Dermis microvascular lymphatic vessel endothelial cell (primary cell): ENCODE data around the gene PTPN1. TPM values are rescaled to one million over a fixed set of nuclear protein-coding genes. Genes with fewer than 3 reads are reported as not detected.
"Not testable (repeated sequence)": the region's sequence is repeated elsewhere in the genome, so short reads cannot be mapped to it uniquely, and the experiment has no call there.

ENCODE experiments used
- DNase-seq, 2 donors: peaks; one replicate each; pipeline versions ENCODE4 v3.0.0 to v3.0.0-alpha.2; 2010; ENCODE audit warnings: low read depth in 2 of 2
- total RNA-seq: library from RNA; depleted of rRNA; stranded (reverse); fragments of >200 nt; gene quantifications from 2 replicates; pipeline ENCODE4 v1.2.1, GENCODE V29; 2014

PTPN1 gene
- total RNA-seq = 25.5 and 29.6 TPM in 2 replicates

DNA sequence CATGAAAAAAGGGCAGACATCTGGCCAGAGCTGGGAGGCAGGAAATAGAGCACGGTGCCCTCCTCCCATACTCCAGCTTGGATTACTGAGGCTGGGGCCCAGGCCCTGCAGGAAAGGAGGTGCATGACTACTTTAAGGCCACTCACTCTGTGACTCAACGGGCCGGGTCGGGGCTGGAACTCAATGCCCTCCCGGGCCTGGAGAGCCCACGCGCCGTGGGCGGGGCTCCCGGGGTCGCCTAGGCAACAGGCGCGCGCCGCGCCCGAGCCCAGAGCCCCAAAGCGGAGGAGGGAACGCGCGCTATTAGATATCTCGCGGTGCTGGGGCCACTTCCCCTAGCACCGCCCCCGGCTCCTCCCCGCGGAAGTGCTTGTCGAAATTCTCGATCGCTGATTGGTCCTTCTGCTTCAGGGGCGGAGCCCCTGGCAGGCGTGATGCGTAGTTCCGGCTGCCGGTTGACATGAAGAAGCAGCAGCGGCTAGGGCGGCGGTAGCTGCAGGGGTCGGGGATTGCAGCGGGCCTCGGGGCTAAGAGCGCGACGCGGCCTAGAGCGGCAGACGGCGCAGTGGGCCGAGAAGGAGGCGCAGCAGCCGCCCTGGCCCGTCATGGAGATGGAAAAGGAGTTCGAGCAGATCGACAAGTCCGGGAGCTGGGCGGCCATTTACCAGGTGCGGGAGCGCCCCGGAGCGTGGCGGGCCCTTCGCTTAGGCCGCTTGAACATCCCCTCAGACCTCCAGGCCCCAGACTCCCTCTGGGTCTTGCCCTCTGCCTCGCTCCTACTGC is at the start of gene PTPN1:
Gene PTPN1 (plus strand): TSS at position 461 of the 783 bp plus-strand sequence. CDS start 145 bp downstream, at position 606.
- DNase-seq = peak; percentile 97 to 99

GRCh38 chr20:50460608-50461267 is 49.4 kb upstream of the PTPN1 start:
- peak; percentile 59 to 76 for DNase-seq

DNA sequence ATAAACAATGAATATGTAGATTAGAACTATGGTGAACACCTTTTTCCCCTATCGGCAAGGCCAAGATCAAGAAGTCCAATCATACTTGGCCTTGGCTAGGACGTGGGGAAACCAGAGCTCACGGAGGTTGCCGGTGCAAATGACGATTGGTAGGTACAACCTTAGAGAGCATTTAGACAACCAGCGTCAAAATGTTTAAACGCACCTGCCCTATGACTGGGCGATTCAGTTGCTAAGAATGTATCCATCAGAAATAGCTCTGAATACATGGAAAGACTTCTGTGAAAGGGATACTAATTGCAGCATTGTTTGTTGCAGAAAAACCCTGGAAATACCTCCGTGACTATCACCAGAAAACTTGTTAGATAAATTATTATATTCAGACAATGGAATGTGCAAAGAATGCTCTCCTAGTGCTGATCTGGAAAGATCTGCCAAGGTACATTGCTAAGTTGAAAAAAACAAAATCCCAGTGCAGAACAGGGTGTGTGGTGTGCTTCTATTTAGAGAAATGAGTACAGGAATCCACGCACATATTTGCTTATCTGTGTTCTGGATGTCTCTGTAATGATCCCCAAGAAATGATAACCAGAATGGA is 48.0 kb upstream of the PTPN1 start:
- peak in 1 of 2 donors; percentile 30 for DNase-seq

DNA sequence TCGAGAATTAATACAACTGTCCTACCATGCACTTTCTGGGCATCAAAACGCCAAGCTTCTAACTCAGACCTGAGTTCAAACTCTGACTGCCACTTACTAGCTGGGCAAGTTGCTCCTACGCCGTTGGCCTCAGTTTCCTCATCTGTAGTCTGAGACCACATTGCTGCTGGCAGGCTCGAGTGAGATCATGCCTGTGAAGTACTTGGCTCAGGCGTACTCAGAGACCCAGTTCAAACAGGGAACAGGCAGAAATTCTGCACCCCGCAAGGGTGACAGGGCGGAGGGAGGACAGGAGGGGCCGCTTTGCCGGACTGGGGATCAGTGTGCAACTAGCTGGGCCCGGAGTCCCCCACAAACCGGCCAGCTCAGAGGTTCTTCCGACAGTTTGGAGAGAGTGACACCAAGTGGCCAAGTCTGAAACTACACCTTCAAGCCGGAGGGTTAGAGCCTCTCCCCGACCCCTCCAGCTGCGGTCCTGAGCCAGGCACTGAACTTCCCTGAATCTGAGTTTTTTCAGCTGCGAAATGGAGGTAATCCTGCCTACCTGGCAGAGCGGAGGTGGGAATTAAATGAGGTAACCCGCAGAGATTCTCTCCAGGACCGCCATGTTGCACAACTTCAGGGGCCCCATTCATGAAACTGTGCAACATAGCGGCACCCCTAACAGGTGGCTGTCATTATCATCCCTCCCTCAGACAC is 46.0 kb upstream of the PTPN1 start:
- DNase-seq = peak in 1 of 2 donors; percentile 59

GRCh38 chr20:50464725-50465650 is 45.2 kb upstream of the PTPN1 start:
- no peak for DNase-seq

GRCh38 chr20:50467174-50467573 is 43.0 kb upstream of the PTPN1 start:
- no peak for DNase-seq

DNA sequence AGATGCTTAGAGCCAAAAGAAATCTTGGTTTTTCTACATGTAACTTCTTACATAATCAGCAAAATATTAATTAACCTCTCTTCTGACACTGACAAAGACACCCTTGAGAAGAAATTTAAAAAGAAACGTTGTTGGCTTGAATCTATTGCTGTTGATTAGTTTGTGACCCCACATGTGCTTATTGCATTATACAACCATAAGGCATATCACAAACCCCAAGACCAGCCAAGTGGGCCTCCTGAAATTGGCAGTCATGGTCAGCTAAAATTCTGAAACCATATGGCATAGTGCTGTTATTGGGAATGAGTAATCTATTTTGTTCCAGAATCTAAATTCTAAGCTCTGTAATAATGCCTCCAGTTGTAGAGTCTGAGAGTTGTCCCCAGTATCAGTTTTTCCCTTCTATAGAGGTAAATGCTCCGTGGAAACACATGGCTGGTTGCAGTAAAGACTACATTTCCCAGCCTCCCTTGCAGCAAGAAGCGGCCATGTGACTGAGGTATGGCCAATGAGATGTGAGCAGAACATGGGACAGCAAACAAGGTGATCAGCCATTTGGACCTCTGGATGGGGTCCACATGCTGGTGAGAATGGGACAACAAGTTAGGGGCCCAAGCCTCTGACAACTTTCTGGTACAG is 42.3 kb upstream of the PTPN1 start:
- peak in 1 of 2 donors; percentile 64 for DNase-seq

GRCh38 chr20:50468378-50468798 is 41.8 kb upstream of the PTPN1 start:
- DNase-seq = no peak

- DNase-seq = no peak
These were observed 40.9 kb upstream of the PTPN1 start for GRCh38 chr20:50469176-50469723.

GRCh38 chr20:50469796-50470195 is 40.4 kb upstream of the PTPN1 start:
- no peak for DNase-seq

DNA sequence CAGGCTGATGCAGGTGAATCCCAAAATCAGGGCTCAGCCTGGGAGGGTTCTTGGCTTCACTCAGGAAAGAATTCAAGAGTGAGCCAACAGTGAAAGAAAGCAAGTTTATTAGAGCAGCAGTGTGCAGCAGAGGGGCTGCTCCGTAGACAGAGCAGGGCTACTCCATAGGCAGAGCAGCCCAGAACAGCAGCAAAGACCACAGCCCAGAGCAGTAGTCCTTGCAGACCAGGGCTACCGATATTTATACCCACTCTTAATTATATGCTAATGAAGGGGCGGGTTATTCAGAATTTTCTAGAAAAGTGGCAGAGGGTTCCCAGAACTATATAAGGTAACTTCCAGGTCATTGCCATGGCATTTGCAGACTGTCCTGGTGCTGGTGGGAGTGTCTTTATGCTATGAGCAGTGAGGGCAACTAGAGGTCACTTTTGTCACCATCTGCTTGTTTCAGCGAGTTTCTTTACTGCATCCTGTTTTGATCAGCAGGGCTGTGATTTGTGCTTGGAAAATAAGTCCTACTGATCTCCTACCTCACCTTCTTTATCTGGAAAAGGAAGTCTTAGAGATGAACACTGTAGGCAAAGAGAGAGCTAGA is 39.8 kb upstream of the PTPN1 start:
- DNase-seq = peak; percentile 56 to 76

DNA sequence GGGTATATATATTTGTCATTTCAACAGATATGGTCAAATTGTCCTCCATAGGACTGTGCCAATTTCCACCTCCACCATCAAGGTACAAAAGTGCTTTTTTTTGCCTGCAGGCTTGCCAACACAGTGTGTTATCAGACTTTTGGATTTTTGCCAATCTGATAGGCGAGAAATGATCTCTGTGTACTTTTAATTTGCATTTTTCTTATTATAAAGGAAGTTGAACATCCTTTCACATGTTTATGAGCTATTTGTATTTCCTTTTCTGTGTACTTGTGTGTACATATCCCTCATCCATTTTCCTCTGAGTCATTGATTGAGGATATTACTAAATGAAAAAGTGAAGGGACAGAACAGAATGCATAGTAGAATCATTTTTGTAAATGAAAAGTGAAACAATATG is 39.0 kb upstream of the PTPN1 start:
- DNase-seq = peak; percentile 73 to 77

GRCh38 chr20:50472693-50473664 is 37.2 kb upstream of the PTPN1 start:
- DNase-seq = no peak

DNA sequence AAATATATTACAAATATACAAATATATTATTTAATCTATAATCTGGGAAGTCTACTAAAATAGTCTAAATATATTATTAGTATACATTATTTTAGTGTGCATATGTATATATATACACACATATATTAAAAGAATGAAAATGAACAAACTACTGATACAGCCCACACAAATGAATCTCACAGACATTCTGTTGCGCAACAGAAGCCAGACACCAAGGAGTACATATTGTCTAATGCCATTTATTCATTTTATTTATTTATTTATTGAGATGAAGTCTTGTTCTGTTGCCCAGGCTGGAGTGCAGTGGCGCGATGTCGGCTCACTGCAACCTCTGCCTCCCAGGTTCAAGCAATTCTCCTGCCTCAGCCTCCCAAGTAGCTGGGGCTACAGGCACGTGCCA is 35.8 kb upstream of the PTPN1 start:
- DNase-seq = not testable (repeated sequence)

GRCh38 chr20:50475681-50476292 is 34.4 kb upstream of the PTPN1 start:
- DNase-seq = peak in 1 of 2 donors; percentile 72

DNA sequence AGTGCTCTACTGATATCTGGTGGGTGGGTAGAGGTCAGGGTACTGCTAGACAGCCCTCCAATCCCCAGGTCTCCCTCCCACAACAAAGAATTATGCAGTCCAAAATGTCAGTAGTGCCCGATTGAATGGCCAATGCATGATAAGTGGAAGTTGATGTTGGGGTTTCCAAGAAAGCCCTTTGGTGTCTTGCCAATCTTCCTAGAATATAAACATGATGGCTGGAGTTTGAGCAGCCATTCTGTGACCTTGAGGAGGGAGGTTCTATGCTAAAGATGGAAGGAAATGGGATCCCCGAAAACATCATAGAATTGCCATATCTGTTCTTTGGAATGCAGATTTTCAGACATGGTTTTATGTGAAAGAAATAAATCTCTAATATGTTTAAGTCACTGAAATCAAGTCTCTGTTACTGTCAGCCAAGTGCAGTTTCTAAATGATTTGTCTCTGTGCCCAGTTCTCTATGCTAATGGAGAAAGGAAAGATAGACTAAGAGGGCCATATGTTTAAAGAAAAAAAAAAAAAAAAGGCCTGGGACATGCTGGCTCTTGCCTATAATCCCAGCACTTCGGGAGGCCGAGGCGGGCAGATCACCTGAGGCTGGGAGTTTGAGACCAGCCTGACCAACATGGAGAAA is 32.8 kb upstream of the PTPN1 start:
- no peak for DNase-seq
